Hematopoietic multipotent progenitor cell treated with erythropoietin and hydrocortisone succinate and interleukin-3 and kit ligand, for 6 days (in vitro differentiated cells): ENCODE data around the gene KIRREL3.

Experiments
- DNase-seq: peaks from one replicate; pipeline ENCODE4 v3.0.0-alpha.2; 2015

The KIRREL3 gene

GRCh38 chr11:126497581-126498122 lies 502.9 kb downstream of the KIRREL3 start:
- DNase-seq, result no peak

GRCh38 chr11:126496576-126497337 lies 503.8 kb downstream of the KIRREL3 start:
- DNase-seq, result no peak

- DNase-seq, result no peak
Measured at GRCh38 chr11:126495281-126496220, 505.0 kb downstream of the KIRREL3 start.

GRCh38 chr11:126494831-126495230 lies 505.7 kb downstream of the KIRREL3 start:
- DNase-seq, result no peak

GRCh38 chr11:126492331-126493082 lies 508.1 kb downstream of the KIRREL3 start:
- DNase-seq, result no peak

- DNase-seq, result no peak
Measured at GRCh38 chr11:126491092-126491491, 509.5 kb downstream of the KIRREL3 start.

GRCh38 chr11:126489836-126490660 lies 510.5 kb downstream of the KIRREL3 start:
- no peak for DNase-seq

GRCh38 chr11:126488591-126489370 lies 511.8 kb downstream of the KIRREL3 start:
- DNase-seq, result no peak

GRCh38 chr11:126487711-126488110 lies 512.9 kb downstream of the KIRREL3 start:
- no peak for DNase-seq

GRCh38 chr11:126485986-126486635 lies 514.5 kb downstream of the KIRREL3 start:
- no peak for DNase-seq

- DNase-seq, result no peak
Measured at GRCh38 chr11:126485021-126485792, 515.4 kb downstream of the KIRREL3 start.

- peak; percentile 15 for DNase-seq
Measured at GRCh38 chr11:126484266-126484665, 516.3 kb downstream of the KIRREL3 start.

GRCh38 chr11:126483621-126484195 lies 516.9 kb downstream of the KIRREL3 start:
- no peak for DNase-seq

GRCh38 chr11:126482586-126483108 lies 517.9 kb downstream of the KIRREL3 start:
- no peak for DNase-seq

GRCh38 chr11:126481303-126481680 lies 519.3 kb downstream of the KIRREL3 start:
- no peak for DNase-seq

- peak; percentile 92 for DNase-seq
Measured at GRCh38 chr11:126480410-126481302, 519.9 kb downstream of the KIRREL3 start.

GRCh38 chr11:126480015-126480409 lies 520.6 kb downstream of the KIRREL3 start:
- DNase-seq, result no peak
